H9 (cell line): Measurements from ENCODE around the gene HEG1. TPM values are rescaled to one million over a fixed set of nuclear protein-coding genes. Genes with fewer than 3 reads are reported as not detected.

Experiments
- DNase-seq: peaks from one replicate; pipeline ENCODE4 v3.0.0-alpha.2; 2017
- H2AFZ ChIP-seq: one replicate; pipeline ENCODE4 v1.6.1; 2013; ENCODE audit warnings: mild to moderate bottlenecking, low read length, control low read depth, moderate library complexity
- H2AK5ac ChIP-seq: 2 replicates; pipeline ENCODE4 v1.6.1; 2013; ENCODE audit warnings: low read length, control low read depth, mixed read lengths; ENCODE audit not compliant: insufficient read length
- H2BK120ac ChIP-seq: one replicate; pipeline ENCODE4 v1.6.1; 2013; ENCODE audit warnings: low read depth, mild to moderate bottlenecking, low read length, control low read depth, inconsistent platforms; ENCODE audit not compliant: poor library complexity, severe bottlenecking
- H2BK12ac ChIP-seq: 2 replicates; pipeline ENCODE4 v1.6.1; 2013; ENCODE audit warnings: low read length, control low read depth, mixed read lengths, low read depth; ENCODE audit not compliant: insufficient read length
- H2BK15ac ChIP-seq: 2 replicates; pipeline ENCODE4 v1.6.1; 2013; ENCODE audit warnings: low read depth, low read length, control low read depth
- H2BK20ac ChIP-seq: one replicate; pipeline ENCODE4 v1.6.1; 2013; ENCODE audit warnings: low read depth, mild to moderate bottlenecking, low read length, control low read depth, inconsistent platforms; ENCODE audit not compliant: poor library complexity, severe bottlenecking
- H2BK5ac ChIP-seq: 2 replicates; pipeline ENCODE4 v1.6.1; 2013; ENCODE audit warnings: low read length, control low read depth, mixed read lengths; ENCODE audit not compliant: insufficient read length
- H3K14ac ChIP-seq: 2 replicates; pipeline ENCODE4 v1.6.1; 2013; ENCODE audit warnings: low read length, control low read depth; ENCODE audit not compliant: insufficient read depth
- H3K18ac ChIP-seq: 2 replicates; pipeline ENCODE4 v1.6.1; 2013; ENCODE audit warnings: low read depth, mild to moderate bottlenecking, mixed read lengths, low read length, control low read depth; ENCODE audit not compliant: insufficient read length
- H3K23ac ChIP-seq: 2 replicates; pipeline ENCODE4 v1.6.1; 2013; ENCODE audit warnings: low read length, control low read depth, mixed read lengths, low read depth; ENCODE audit not compliant: insufficient read length
- H3K23me2 ChIP-seq: 2 replicates; pipeline ENCODE4 v1.6.1; 2013; ENCODE audit warnings: low read depth, mild to moderate bottlenecking, mixed read lengths, low read length, control low read depth; ENCODE audit not compliant: insufficient read length, poor library complexity, severe bottlenecking
- H3K27ac ChIP-seq: 2 replicates; pipeline ENCODE4 v1.5.1; 2013; ENCODE audit warnings: low read length, control low read depth, mixed read lengths, low read depth; ENCODE audit not compliant: insufficient read length
- H3K27me3 ChIP-seq: 2 replicates; pipeline ENCODE4 v1.6.1; 2013; ENCODE audit warnings: low read length, control low read depth, inconsistent platforms; ENCODE audit not compliant: insufficient read depth
- H3K4ac ChIP-seq: 2 replicates; pipeline ENCODE4 v1.6.1; 2013; ENCODE audit warnings: low read depth, mild to moderate bottlenecking, control low read depth, inconsistent platforms, low read length, moderate library complexity
- H3K4me1 ChIP-seq: 2 replicates; pipeline ENCODE4 v1.6.1; 2013; ENCODE audit warnings: low read length, control low read depth, inconsistent platforms; ENCODE audit not compliant: insufficient read depth
- H3K4me2 ChIP-seq: 2 replicates; pipeline ENCODE4 v1.6.1; 2013; ENCODE audit warnings: low read length, control low read depth, mixed read lengths; ENCODE audit not compliant: insufficient read length, insufficient read depth
- H3K56ac ChIP-seq: 2 replicates; pipeline ENCODE4 v1.6.1; 2013; ENCODE audit warnings: low read depth, mild to moderate bottlenecking, mixed read lengths, low read length, control low read depth; ENCODE audit not compliant: insufficient read length
- H3K79me1 ChIP-seq: 2 replicates; pipeline ENCODE4 v1.6.1; 2013; ENCODE audit warnings: low read depth, mild to moderate bottlenecking, moderate library complexity, low read length, control low read depth, inconsistent platforms; ENCODE audit not compliant: insufficient read depth, poor library complexity, severe bottlenecking
- H3K79me2 ChIP-seq: 2 replicates; pipeline ENCODE4 v1.6.1; 2013; ENCODE audit warnings: low read length, control low read depth, inconsistent platforms; ENCODE audit not compliant: insufficient read depth
- H3K9ac ChIP-seq: 2 replicates; pipeline ENCODE4 v1.6.1; 2013; ENCODE audit warnings: low read length, control low read depth, mixed read lengths; ENCODE audit not compliant: insufficient read length; ENCODE audit errors: extremely low read depth
- H3K9me3 ChIP-seq: one replicate; pipeline ENCODE4 v1.6.1; 2013; ENCODE audit warnings: low read depth, low read length, inconsistent platforms; ENCODE audit not compliant: control insufficient read depth
- H3T11ph ChIP-seq: one replicate; pipeline ENCODE4 v1.6.1; 2013; ENCODE audit warnings: mild to moderate bottlenecking, low read length, control low read depth, inconsistent platforms
- H4K20me1 ChIP-seq: one replicate; pipeline ENCODE4 v1.6.1; 2013; ENCODE audit not compliant: control insufficient read depth, insufficient read length, insufficient read depth
- H4K5ac ChIP-seq: 2 replicates; pipeline ENCODE4 v1.6.1; 2013; ENCODE audit warnings: low read depth, mild to moderate bottlenecking, mixed read lengths, low read length, control low read depth; ENCODE audit not compliant: insufficient read length
- H4K8ac ChIP-seq: replicated peaks from 2 replicates; pipeline ENCODE4 v1.6.1; 2013; ENCODE audit warnings: low read length, control low read depth, mixed read lengths, low read depth; ENCODE audit not compliant: insufficient read length
- H4K91ac ChIP-seq: 2 replicates; pipeline ENCODE4 v1.6.1; 2013; ENCODE audit warnings: low read depth, mild to moderate bottlenecking, moderate library complexity, mixed read lengths, low read length, control low read depth; ENCODE audit not compliant: insufficient read length
- H3K27ac Mint-ChIP-seq, 3 experiments: 2 replicates in 2 of 3; 3 replicates in 1 of 3; pipeline ENCODE4 v1.8.0; 2020 to 2021; ENCODE audit warnings: mixed read lengths in 3 of 3, mild to moderate bottlenecking in 1 of 3, moderate library complexity in 1 of 3
- H3K27me3 Mint-ChIP-seq: 2 replicates; pipeline ENCODE4 v1.8.0; 2021; ENCODE audit warnings: low read depth, mild to moderate bottlenecking, moderate library complexity, mixed read lengths
- H3K36me3 Mint-ChIP-seq, 3 experiments: 2 replicates in 2 of 3; 3 replicates in 1 of 3; pipeline ENCODE4 v1.8.0; 2020 to 2021; ENCODE audit warnings: low read depth in 3 of 3, mixed read lengths in 3 of 3; ENCODE audit not compliant: insufficient read depth in 1 of 3
- H3K4me1 Mint-ChIP-seq, 2 experiments: 2 replicates each; pipeline ENCODE4 v1.8.0; 2020; ENCODE audit warnings: mixed read lengths in 2 of 2
- H3K4me3 Mint-ChIP-seq, 2 experiments: 2 replicates in 1 of 2; 3 replicates in 1 of 2; pipeline ENCODE4 v1.8.0; 2020 to 2021; ENCODE audit warnings: mild to moderate bottlenecking in 2 of 2, mixed read lengths in 2 of 2, moderate library complexity in 1 of 2
- H3K9me3 Mint-ChIP-seq, 2 experiments: 2 replicates in 1 of 2; 3 replicates in 1 of 2; pipeline ENCODE4 v1.8.0; 2020; ENCODE audit warnings: mild to moderate bottlenecking in 2 of 2, mixed read lengths in 2 of 2, moderate library complexity in 1 of 2
- WGBS: extraction: QIAGEN DNeasy Blood & Tissue Kit; methylation state at CpG from one replicate; pipeline ENCODE4 v1.1.7; 2013; ENCODE audit warnings: missing lambda C conversion rate, low lambda C conversion rate, mixed read lengths; ENCODE audit not compliant: insufficient read length; ENCODE audit errors: extremely low coverage; 5-methylcytosine and 5-hydroxymethylcytosine counted together
- total RNA-seq: library from RNA; stranded (reverse); gene quantifications from 2 replicates; pipeline ENCODE4 v1.2.1, GENCODE V29; 2021
- TF ChIP-seq, protein P1 (sequence below): fragments of 200-600 bp; sonication (generic); conservative IDR thresholded peaks from 3 replicates; pipeline ENCODE4 v1.8.0; 2021; ENCODE audit warnings: antibody characterized with exemption, mild to moderate bottlenecking

The HEG1 gene
- total RNA-seq, 1 experiment from 2014 or later: 10.3 TPM

DNA sequence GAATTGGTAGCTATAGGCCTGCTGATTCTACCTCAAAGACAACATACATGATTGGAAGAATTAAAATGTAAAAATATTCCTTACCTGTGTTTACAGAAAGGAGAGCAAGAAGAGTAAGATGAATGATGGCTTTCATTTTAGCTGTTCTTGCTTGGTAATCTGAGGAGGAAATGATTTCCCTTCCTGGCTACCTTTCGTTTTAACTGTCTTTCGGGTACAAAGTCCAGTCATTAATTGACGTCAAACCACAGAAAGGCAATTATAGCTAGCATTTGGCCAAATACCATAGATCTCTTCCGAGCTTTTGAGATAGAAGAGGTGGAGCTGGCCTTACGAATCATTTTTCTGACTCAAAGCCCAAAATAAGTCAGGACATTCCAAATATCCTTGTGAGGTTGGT lies 121.2 kb downstream of the HEG1 start, which contains the start of gene MUC13:
MUC13 (minus strand) TSS at position 175 of the 400 bp plus-strand sequence; CDS start at position 136, 39 bp downstream.
- Mint-ChIP-seq H3K27me3 (peaks cover 6% of the 10 kb centered on the region), H3K4me1 (no peaks in the 10 kb centered on the region), H3K36me3 (no peaks in the 10 kb centered on the region; a peak in 1 of 7 replicates), H3K9me3 (0 out of 5 replicates have a peak, but pooled peaks cover 0 to 2% of the 10 kb centered on the region in 2 experiments), H3K4me3 (no peak within 1 kb of the TSS), H3K27ac (no peak within 1 kb of the TSS; a peak in 1 of 7 replicates)
- H4K5ac ChIP-seq: no peak within 1 kb of the TSS
- H2BK5ac ChIP-seq: no peak within 1 kb of the TSS
- no peaks in the 10 kb centered on the region for H3K79me2 ChIP-seq
- no peak within 1 kb of the TSS for H4K8ac ChIP-seq
- no peaks in the 10 kb centered on the region for H3K4me1 ChIP-seq
- TF ChIP-seq, protein P1, sequence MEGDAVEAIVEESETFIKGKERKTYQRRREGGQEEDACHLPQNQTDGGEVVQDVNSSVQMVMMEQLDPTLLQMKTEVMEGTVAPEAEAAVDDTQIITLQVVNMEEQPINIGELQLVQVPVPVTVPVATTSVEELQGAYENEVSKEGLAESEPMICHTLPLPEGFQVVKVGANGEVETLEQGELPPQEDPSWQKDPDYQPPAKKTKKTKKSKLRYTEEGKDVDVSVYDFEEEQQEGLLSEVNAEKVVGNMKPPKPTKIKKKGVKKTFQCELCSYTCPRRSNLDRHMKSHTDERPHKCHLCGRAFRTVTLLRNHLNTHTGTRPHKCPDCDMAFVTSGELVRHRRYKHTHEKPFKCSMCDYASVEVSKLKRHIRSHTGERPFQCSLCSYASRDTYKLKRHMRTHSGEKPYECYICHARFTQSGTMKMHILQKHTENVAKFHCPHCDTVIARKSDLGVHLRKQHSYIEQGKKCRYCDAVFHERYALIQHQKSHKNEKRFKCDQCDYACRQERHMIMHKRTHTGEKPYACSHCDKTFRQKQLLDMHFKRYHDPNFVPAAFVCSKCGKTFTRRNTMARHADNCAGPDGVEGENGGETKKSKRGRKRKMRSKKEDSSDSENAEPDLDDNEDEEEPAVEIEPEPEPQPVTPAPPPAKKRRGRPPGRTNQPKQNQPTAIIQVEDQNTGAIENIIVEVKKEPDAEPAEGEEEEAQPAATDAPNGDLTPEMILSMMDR: no peak
- no peak within 1 kb of the TSS for H2BK20ac ChIP-seq
- H2AK5ac ChIP-seq: no peak within 1 kb of the TSS
- H2AFZ ChIP-seq: no peak within 1 kb of the TSS
- no peak within 1 kb of the TSS for H3K18ac ChIP-seq
- no peaks in the 10 kb centered on the region for H3K9me3 ChIP-seq
- no peaks in the 10 kb centered on the region for H4K20me1 ChIP-seq
- no peaks in the 10 kb centered on the region for H3K79me1 ChIP-seq
- no peak within 1 kb of the TSS for H4K91ac ChIP-seq
- H3K4me2 ChIP-seq: no peak within 1 kb of the TSS
- no peak within 1 kb of the TSS for H2BK15ac ChIP-seq
- H3T11ph ChIP-seq: no peak within 1 kb of the TSS
- H3K4ac ChIP-seq: no peak within 1 kb of the TSS
- no peak within 1 kb of the TSS for H2BK12ac ChIP-seq
- H2BK120ac ChIP-seq: no peak within 1 kb of the TSS
- WGBS: no CpG with 5 or more reads among the region's 5 CpGs
- no peak within 1 kb of the TSS for H3K23ac ChIP-seq
- no peak within 1 kb of the TSS for H3K9ac ChIP-seq
- no peak within 1 kb of the TSS for H3K14ac ChIP-seq
- no peaks in the 10 kb centered on the region for H3K23me2 ChIP-seq
- no peak for DNase-seq
- no peak within 1 kb of the TSS for H3K27ac ChIP-seq
- H3K27me3 ChIP-seq: no peaks in the 10 kb centered on the region
- H3K56ac ChIP-seq: no peak within 1 kb of the TSS
